ENCODE results near the gene ESPNL. TPM values are rescaled to one million over a fixed set of nuclear protein-coding genes. Genes with fewer than 3 reads are reported as not detected.

ESPNL gene
- total RNA-seq, 1 donor, result 1.3 TPM

GRCh38 chr2:238140721-238141540 is 40.8 kb downstream of the ESPNL start:
- TF ChIP-seq CTCF (IDR thresholded peaks at IDR 0.05; ENCODE audit: insufficient read depth, low read depth, low read length), result no peak
- no peak for DNase-seq (ENCODE audit: low read depth)
- H3K4me3 ChIP-seq (ENCODE audit: low read depth, low read length), result no peak overlapping the region

- TF ChIP-seq CTCF (IDR thresholded peaks at IDR 0.05; ENCODE audit: insufficient read depth, low read depth, low read length), result no peak
- no peak overlapping the region for H3K4me3 ChIP-seq (ENCODE audit: low read depth, low read length)
- DNase-seq (ENCODE audit: low read depth), result no peak
Measured at GRCh38 chr2:238141541-238142318, 41.6 kb downstream of the ESPNL start.

- DNase-seq (ENCODE audit: low read depth), result no peak
- no peak overlapping the region for H3K4me3 ChIP-seq (ENCODE audit: low read depth, low read length)
Measured at GRCh38 chr2:238142382-238143205, 42.5 kb downstream of the ESPNL start.

GRCh38 chr2:238143239-238143951 is 43.3 kb downstream of the ESPNL start:
- no peak overlapping the region for H3K4me3 ChIP-seq (ENCODE audit: low read depth, low read length)
- TF ChIP-seq CTCF (IDR thresholded peaks at IDR 0.05; ENCODE audit: insufficient read depth, low read depth, low read length), result no peak
- DNase-seq (ENCODE audit: low read depth), result no peak

More at GRCh38 chr2:238142382-238143205, 42.5 kb downstream of the ESPNL start:
- no peak for TF ChIP-seq CTCF (IDR thresholded peaks at IDR 0.05; ENCODE audit: insufficient read depth, low read depth, low read length)

- TF ChIP-seq CTCF (IDR thresholded peaks at IDR 0.05; ENCODE audit: insufficient read depth, low read depth, low read length), result no peak
- no peak for DNase-seq (ENCODE audit: low read depth)
- H3K4me3 ChIP-seq (ENCODE audit: low read depth, low read length), result no peak overlapping the region
Measured at GRCh38 chr2:238144262-238144661, 44.1 kb downstream of the ESPNL start.

- no peak for DNase-seq (ENCODE audit: low read depth)
- H3K4me3 ChIP-seq (ENCODE audit: low read depth, low read length), result no peak overlapping the region
- TF ChIP-seq CTCF (IDR thresholded peaks at IDR 0.05; ENCODE audit: insufficient read depth, low read depth, low read length), result no peak
Measured at GRCh38 chr2:238145046-238145445, 44.9 kb downstream of the ESPNL start.
